Measurements from ENCODE around the gene YIPF2.
"Not testable (repeated sequence)": the region's sequence is repeated elsewhere in the genome, so short reads cannot be mapped to it uniquely, and the experiment has no call there.

YIPF2 gene

GRCh38 chr19:10911579-10912363 lies 16.7 kb downstream of the YIPF2 start:
- no peak for DNase-seq (ENCODE audit: low read depth in 3 of 3)

GRCh38 chr19:10908380-10908960 lies 20.0 kb downstream of the YIPF2 start:
- no peak for DNase-seq (ENCODE audit: low read depth in 3 of 3)

GRCh38 chr19:10907925-10908324 lies 20.5 kb downstream of the YIPF2 start:
- no peak for DNase-seq (ENCODE audit: low read depth in 3 of 3)

- DNase-seq (ENCODE audit: low read depth in 3 of 3) = no peak
Measured at GRCh38 chr19:10899151-10899653, 29.2 kb downstream of the YIPF2 start.

- DNase-seq (ENCODE audit: low read depth in 3 of 3) = no peak
Measured at GRCh38 chr19:10898633-10899032, 29.8 kb downstream of the YIPF2 start.

GRCh38 chr19:10896851-10897526 lies 31.4 kb downstream of the YIPF2 start:
- DNase-seq (ENCODE audit: low read depth in 3 of 3) = no peak

GRCh38 chr19:10895920-10896319 lies 32.5 kb downstream of the YIPF2 start:
- no peak for DNase-seq (ENCODE audit: low read depth in 3 of 3)

- DNase-seq (ENCODE audit: low read depth in 3 of 3) = no peak
Measured at GRCh38 chr19:10895363-10895762, 33.1 kb downstream of the YIPF2 start.

- DNase-seq (ENCODE audit: low read depth in 3 of 3) = no peak
Measured at GRCh38 chr19:10894911-10895213, 33.6 kb downstream of the YIPF2 start.

- no peak for DNase-seq (ENCODE audit: low read depth in 3 of 3)
Measured at GRCh38 chr19:10892256-10892655, 36.2 kb downstream of the YIPF2 start.

GRCh38 chr19:10891405-10892086 lies 36.9 kb downstream of the YIPF2 start:
- DNase-seq (ENCODE audit: low read depth in 3 of 3) = no peak

- DNase-seq (ENCODE audit: low read depth in 3 of 3) = no peak
Measured at GRCh38 chr19:10889880-10890279, 38.6 kb downstream of the YIPF2 start.

GRCh38 chr19:10888421-10888866 lies 40.0 kb downstream of the YIPF2 start:
- no peak for DNase-seq (ENCODE audit: low read depth in 3 of 3)

- DNase-seq (ENCODE audit: low read depth in 3 of 3) = no peak
Measured at GRCh38 chr19:10887616-10888367, 40.6 kb downstream of the YIPF2 start.

- DNase-seq (ENCODE audit: low read depth in 3 of 3) = no peak
Measured at GRCh38 chr19:10885201-10886169, 43.0 kb downstream of the YIPF2 start.

GRCh38 chr19:10884274-10884673 lies 44.2 kb downstream of the YIPF2 start:
- DNase-seq (ENCODE audit: low read depth in 3 of 3) = no peak

- DNase-seq (ENCODE audit: low read depth in 3 of 3) = no peak
Measured at GRCh38 chr19:10882108-10882457, 46.4 kb downstream of the YIPF2 start.

GRCh38 chr19:10881403-10882107 lies 46.9 kb downstream of the YIPF2 start:
- DNase-seq (ENCODE audit: low read depth in 3 of 3) = no peak

- no peak for DNase-seq (ENCODE audit: low read depth in 3 of 3)
Measured at GRCh38 chr19:10878253-10878652, 50.2 kb downstream of the YIPF2 start.

- not testable (repeated sequence) for DNase-seq (ENCODE audit: low read depth in 3 of 3)
Measured at GRCh38 chr19:10877608-10878007, 50.8 kb downstream of the YIPF2 start.

All from stimulated activated CD4-positive, alpha-beta T cell treated with anti-CD3 and anti-CD28 coated beads, TNF-alpha, amount 100 ng/mL, for 4 hours (primary cell).